Testis (tissue), 2 donors: ENCODE measurements around the gene LPCAT3.

Source experiments
- CTCF ChIP-seq, 3 experiments: fragments of 450-650 bp in 2 of 3; fragments of 200-600 bp in 1 of 3; sonication (generic) in 1 of 3; IDR thresholded peaks; one replicate each; pipeline ENCODE4 v1.5.1; 2016 to 2019; ENCODE audit warnings: antibody characterized with exemption in 3 of 3, mild to moderate bottlenecking in 2 of 3, moderate library complexity in 1 of 3
- POLR2A ChIP-seq: fragments of 450-650 bp; IDR thresholded peaks from one replicate; pipeline ENCODE4 v1.6.1; 2017; ENCODE audit warnings: antibody characterized with exemption, mild to moderate bottlenecking, moderate library complexity

- TF ChIP-seq CTCF (IDR thresholded peaks at IDR 0.05) (no peak), POLR2A (no peak)
Measured at GRCh38 chr12:6963016-6963731, 55.1 kb downstream of the LPCAT3 start.
